Esophagus muscularis mucosa (tissue), 4 donors: ENCODE data around the gene CXCL5.

Source experiments
- CTCF ChIP-seq, 3 experiments: fragments of 200-600 bp in 2 of 3; fragments of 450-650 bp in 1 of 3; sonication (generic) in 2 of 3; IDR thresholded peaks; one replicate each; pipeline ENCODE4 v1.5.1; 2017 to 2019; ENCODE audit warnings: antibody characterized with exemption in 3 of 3, mild to moderate bottlenecking in 2 of 3, moderate library complexity in 1 of 3
- EP300 ChIP-seq: sonication (generic); formaldehyde crosslinking; IDR thresholded peaks from one replicate; pipeline ENCODE4 v1.6.1; 2017; ENCODE audit warnings: antibody characterized with exemption
- POLR2A ChIP-seq: fragments of 450-650 bp; IDR thresholded peaks from one replicate; pipeline ENCODE4 v1.6.1; 2017; ENCODE audit warnings: antibody characterized with exemption, moderate library complexity, mild to moderate bottlenecking, low read depth
- POLR2AphosphoS5 ChIP-seq, 2 donors: sonication (generic); formaldehyde crosslinking; IDR thresholded peaks; one replicate each; pipeline ENCODE4 v1.6.1; 2017; ENCODE audit warnings: antibody characterized with exemption in 2 of 2

- TF ChIP-seq POLR2A, result no peak
- TF ChIP-seq CTCF (IDR thresholded peaks at IDR 0.05), result no peak
- TF ChIP-seq POLR2AphosphoS5 (IDR thresholded peaks at IDR 0.05), result no peak
- no peak for TF ChIP-seq EP300
These were observed 6.4 kb downstream of the CXCL5 start for GRCh38 chr4:73992050-73992449.
